ENCODE results near the gene LRP5.

- no peak for TF ChIP-seq POLR2AphosphoS5 (IDR thresholded peaks at IDR 0.05)
- no peak for TF ChIP-seq CTCF (IDR thresholded peaks at IDR 0.05)
Observed at GRCh38 chr11:68471360-68472340, 159.3 kb downstream of the LRP5 start.
